NCI-H1436 (cell line): ENCODE data around the gene CEP20.
"Not testable (repeated sequence)": the region's sequence is repeated elsewhere in the genome, so short reads cannot be mapped to it uniquely, and the experiment has no call there.

Experiments
- DNase-seq: peaks from one replicate; lab custom pipeline; 2025; lab: John Stamatoyannopoulos, UW

Gene CEP20

GRCh38 chr16:15888072-15888976 lies at the start of gene CEP20:
Gene CEP20, minus strand, starts transcription at chr16:15888603. Its CDS starts 18 bp downstream, at chr16:15888585.
- DNase-seq = peak; percentile 99

- DNase-seq = not testable (repeated sequence)
Observed at GRCh38 chr16:15936809-15937208, 48.4 kb upstream of the CEP20 start.

- no peak for DNase-seq
Observed at GRCh38 chr16:15934991-15935390, 46.6 kb upstream of the CEP20 start.

GRCh38 chr16:15933781-15934180 lies 45.4 kb upstream of the CEP20 start:
- no peak for DNase-seq

- DNase-seq = no peak
Observed at GRCh38 chr16:15932939-15933338, 44.5 kb upstream of the CEP20 start.

- DNase-seq = no peak
Observed at GRCh38 chr16:15928261-15929104, 40.1 kb upstream of the CEP20 start.

GRCh38 chr16:15925631-15926030 lies 37.2 kb upstream of the CEP20 start:
- no peak for DNase-seq

- no peak for DNase-seq
Observed at GRCh38 chr16:15924996-15925395, 36.6 kb upstream of the CEP20 start.

- no peak for DNase-seq
Observed at GRCh38 chr16:15919331-15919730, 30.9 kb upstream of the CEP20 start.

- DNase-seq = not testable (repeated sequence)
Observed at GRCh38 chr16:15918314-15918713, 29.9 kb upstream of the CEP20 start.

- no peak for DNase-seq
Observed at GRCh38 chr16:15916323-15916722, 27.9 kb upstream of the CEP20 start.

GRCh38 chr16:15915555-15916081 lies 27.2 kb upstream of the CEP20 start:
- no peak for DNase-seq

GRCh38 chr16:15913046-15913698 lies 24.8 kb upstream of the CEP20 start:
- DNase-seq = no peak

- no peak for DNase-seq
Observed at GRCh38 chr16:15911198-15911597, 22.8 kb upstream of the CEP20 start.

- peak; percentile 86 for DNase-seq
Observed at GRCh38 chr16:15907863-15908478, 19.6 kb upstream of the CEP20 start.

- no peak for DNase-seq
Observed at GRCh38 chr16:15906439-15906838, 18.0 kb upstream of the CEP20 start.

- no peak for DNase-seq
Observed at GRCh38 chr16:15903960-15904359, 15.6 kb upstream of the CEP20 start.

GRCh38 chr16:15900901-15901500 lies 12.6 kb upstream of the CEP20 start:
- no peak for DNase-seq

GRCh38 chr16:15900357-15900756 lies 12.0 kb upstream of the CEP20 start:
- no peak for DNase-seq

- no peak for DNase-seq
Observed at GRCh38 chr16:15899538-15900100, 11.2 kb upstream of the CEP20 start.

- no peak for DNase-seq
Observed at GRCh38 chr16:15898654-15899053, 10.3 kb upstream of the CEP20 start.
